Prostate gland (tissue), 2 donors: ENCODE data around the gene NT5M.

ENCODE experiments used
- POLR2A ChIP-seq: fragments of 450-650 bp; IDR thresholded peaks from one replicate; pipeline ENCODE4 v1.6.1; 2016; ENCODE audit warnings: antibody characterized with exemption, mild to moderate bottlenecking
- POLR2AphosphoS5 ChIP-seq: sonication (generic); formaldehyde crosslinking; IDR thresholded peaks from one replicate; pipeline ENCODE4 v1.6.1; 2017; ENCODE audit warnings: antibody characterized with exemption
- TF ChIP-seq, protein P1 (sequence below), 4 experiments: fragments of 200-600 bp in 2 of 4; fragments of 450-650 bp in 2 of 4; sonication (generic) in 2 of 4; IDR thresholded peaks; 1 replicate in 3 of 4; 2 replicates in 1 of 4; pipeline ENCODE4 v1.5.1; 2016 to 2019; ENCODE audit warnings: antibody characterized with exemption in 4 of 4, mild to moderate bottlenecking in 2 of 4, moderate library complexity in 2 of 4

DNA sequence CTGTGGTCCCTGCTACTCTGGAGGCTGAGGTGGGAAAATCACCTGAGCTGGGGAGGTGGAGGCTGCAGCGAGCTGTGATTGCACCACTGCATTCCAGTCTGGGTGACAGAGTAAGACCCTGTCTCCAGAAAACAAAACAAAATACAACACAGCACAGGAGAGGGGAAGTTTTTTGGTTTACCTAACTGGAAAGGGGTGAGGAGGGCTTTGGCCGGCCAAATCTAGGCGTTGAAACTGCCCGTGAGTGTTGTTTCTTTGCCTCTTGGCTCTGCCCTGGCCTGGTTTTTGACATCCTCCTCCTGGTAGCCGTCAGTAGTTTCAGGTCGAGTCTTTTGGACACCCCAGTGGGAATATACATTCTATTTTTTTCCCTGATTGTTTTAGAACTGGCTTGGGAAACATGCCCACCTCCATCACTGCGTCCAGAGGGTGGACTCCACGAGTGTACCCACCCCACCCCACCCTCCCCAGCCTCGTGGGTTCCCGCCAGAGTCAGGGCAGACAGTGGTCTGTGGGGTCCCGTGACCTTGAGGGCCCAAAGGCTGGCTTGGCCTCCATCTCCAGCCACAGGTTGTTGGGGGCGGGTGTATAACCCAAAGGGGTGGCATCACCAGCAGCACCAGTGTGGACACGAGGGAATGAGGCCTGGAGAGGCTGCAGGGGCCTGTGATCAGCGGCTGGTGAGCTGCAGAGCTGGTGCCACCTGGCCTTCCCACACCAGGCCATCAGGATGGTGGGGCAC lies 42.7 kb downstream of the NT5M start:
- TF ChIP-seq, protein P1, sequence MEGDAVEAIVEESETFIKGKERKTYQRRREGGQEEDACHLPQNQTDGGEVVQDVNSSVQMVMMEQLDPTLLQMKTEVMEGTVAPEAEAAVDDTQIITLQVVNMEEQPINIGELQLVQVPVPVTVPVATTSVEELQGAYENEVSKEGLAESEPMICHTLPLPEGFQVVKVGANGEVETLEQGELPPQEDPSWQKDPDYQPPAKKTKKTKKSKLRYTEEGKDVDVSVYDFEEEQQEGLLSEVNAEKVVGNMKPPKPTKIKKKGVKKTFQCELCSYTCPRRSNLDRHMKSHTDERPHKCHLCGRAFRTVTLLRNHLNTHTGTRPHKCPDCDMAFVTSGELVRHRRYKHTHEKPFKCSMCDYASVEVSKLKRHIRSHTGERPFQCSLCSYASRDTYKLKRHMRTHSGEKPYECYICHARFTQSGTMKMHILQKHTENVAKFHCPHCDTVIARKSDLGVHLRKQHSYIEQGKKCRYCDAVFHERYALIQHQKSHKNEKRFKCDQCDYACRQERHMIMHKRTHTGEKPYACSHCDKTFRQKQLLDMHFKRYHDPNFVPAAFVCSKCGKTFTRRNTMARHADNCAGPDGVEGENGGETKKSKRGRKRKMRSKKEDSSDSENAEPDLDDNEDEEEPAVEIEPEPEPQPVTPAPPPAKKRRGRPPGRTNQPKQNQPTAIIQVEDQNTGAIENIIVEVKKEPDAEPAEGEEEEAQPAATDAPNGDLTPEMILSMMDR (IDR thresholded peaks at IDR 0.05) = no peak
- TF ChIP-seq POLR2A (no peak), POLR2AphosphoS5 (no peak)
